ENCODE results near the gene AHR. TPM values are rescaled to one million over a fixed set of nuclear protein-coding genes. Genes with fewer than 3 reads are reported as not detected.

AHR gene
- total and polyA plus RNA-seq, 2 donors (not counting 3 experiments of a cell fraction or from before 2014, with no cell fraction given): 4.8 to 31.8 TPM

GRCh38 chr7:17326378-17326777, 27.9 kb downstream of the AHR start:
- BruUV-seq (replicated peaks): no TSS peak
- Histone ChIP-seq H3K9me1 (replicated peaks; ENCODE audit: control insufficient read depth, extremely low read depth, insufficient read depth, low read length) (no peaks in the 10 kb centered on the region), H3K27ac (ENCODE audit: insufficient read depth, low read depth, low read length) (no peak overlapping the region), H3K4me1 (ENCODE audit: control insufficient read depth, extremely low read depth, insufficient read depth, low read length) (no peaks in the 10 kb centered on the region), H3K4me2 (ENCODE audit: insufficient read depth, low read length) (no peak overlapping the region), H3K9ac (replicated peaks; ENCODE audit: extremely low read depth, insufficient read depth, low read length) (no peak overlapping the region), H3K79me2 (ENCODE audit: control insufficient read depth, insufficient read depth, low read length) (no peaks in the 10 kb centered on the region), H3K36me3 (ENCODE audit: control insufficient read depth in 2 of 2, extremely low read depth in 1 of 2, insufficient read depth in 2 of 2, low read length in 2 of 2) (peaks cover 0 to 2% of the 10 kb centered on the region in 2 experiments), H2AFZ (ENCODE audit: low read depth, low read length) (no peak overlapping the region), H3K4me3 (replicated peaks in 1 of 3; ENCODE audit: insufficient read depth in 1 of 3, low read depth in 1 of 3, low read length in 3 of 3) (no peak overlapping the region), H3K9me3 (replicated peaks; ENCODE audit: control insufficient read depth, insufficient read depth, low read length) (no peaks in the 10 kb centered on the region), H4K20me1 (replicated peaks; ENCODE audit: control insufficient read depth, extremely low read depth, insufficient read depth, low read length) (no peaks in the 10 kb centered on the region), H3K27me3 (ENCODE audit: control insufficient read depth in 2 of 2, insufficient read depth in 2 of 2, low read length in 2 of 2) (no peaks in the 10 kb centered on the region)
- no peak for TF ChIP-seq POLR2A (IDR thresholded peaks at IDR 0.05; ENCODE audit: low read depth, low read length)
- no peak for TF ChIP-seq JUN (IDR thresholded peaks at IDR 0.05; ENCODE audit: borderline replicate concordance, insufficient read depth, insufficient read length, low read depth)
- no peak for TF ChIP-seq GATA2 (IDR thresholded peaks at IDR 0.05; ENCODE audit: insufficient read depth, insufficient read length, low read depth, low read length)
- TF ChIP-seq FOS (IDR thresholded peaks at IDR 0.05; ENCODE audit: borderline replicate concordance, insufficient read depth, low read length): no peak
- no peak for TF ChIP-seq MAX (IDR thresholded peaks at IDR 0.05; ENCODE audit: insufficient read depth, insufficient read length)
- dilution Hi-C loops (cut with MboI; ENCODE audit: extremely low pct_ligation_motif_present, low sequenced_read_pairs): no loop called here
- FAIRE-seq: no peak
- POLR2A ChIA-PET: no interaction called here
- intact Hi-C loops (cut with micrococcal nuclease): no loop called here
- CTCF ChIA-PET: interaction anchor here (0.8 to 1.2 kb wide), 2 partner anchors 24 to 25 kb away, joined by 3 read pairs; no protein-coding TSS in a partner anchor
- DNase-seq (ENCODE audit: low read depth, low spot score): no peak

- CTCF ChIA-PET: interaction anchor here (2.2 kb wide), 1 partner anchor 203 kb away, joined by 5 read pairs; no protein-coding TSS in a partner anchor
- Histone ChIP-seq H3K4me2 (ENCODE audit: insufficient read depth, low read length) (no peak overlapping the region), H4K20me1 (replicated peaks; ENCODE audit: control insufficient read depth, extremely low read depth, insufficient read depth, low read length) (no peaks in the 10 kb centered on the region), H2AFZ (ENCODE audit: low read depth, low read length) (no peak overlapping the region), H3K36me3 (ENCODE audit: control insufficient read depth in 2 of 2, extremely low read depth in 1 of 2, insufficient read depth in 2 of 2, low read length in 2 of 2) (peaks cover 0 to 2% of the 10 kb centered on the region in 2 experiments), H3K27me3 (ENCODE audit: control insufficient read depth in 2 of 2, insufficient read depth in 2 of 2, low read length in 2 of 2) (no peaks in the 10 kb centered on the region), H3K9me3 (replicated peaks; ENCODE audit: control insufficient read depth, insufficient read depth, low read length) (no peaks in the 10 kb centered on the region), H3K4me3 (replicated peaks in 1 of 3; ENCODE audit: insufficient read depth in 1 of 3, low read depth in 1 of 3, low read length in 3 of 3) (no peak overlapping the region), H3K9me1 (replicated peaks; ENCODE audit: control insufficient read depth, extremely low read depth, insufficient read depth, low read length) (no peaks in the 10 kb centered on the region), H3K27ac (ENCODE audit: insufficient read depth, low read depth, low read length) (no peak overlapping the region), H3K4me1 (ENCODE audit: control insufficient read depth, extremely low read depth, insufficient read depth, low read length) (no peaks in the 10 kb centered on the region), H3K79me2 (ENCODE audit: control insufficient read depth, insufficient read depth, low read length) (no peaks in the 10 kb centered on the region), H3K9ac (replicated peaks; ENCODE audit: extremely low read depth, insufficient read depth, low read length) (no peak overlapping the region)
- dilution Hi-C loops (cut with MboI; ENCODE audit: extremely low pct_ligation_motif_present, low sequenced_read_pairs): no loop called here
- no peak for FAIRE-seq
- no TSS peak for BruUV-seq (replicated peaks)
- TF ChIP-seq POLR2AphosphoS5 (IDR thresholded peaks at IDR 0.05; ENCODE audit: insufficient read depth, low read depth, low read length): no peak
- no peak for TF ChIP-seq JUN (IDR thresholded peaks at IDR 0.05; ENCODE audit: borderline replicate concordance, insufficient read depth, insufficient read length, low read depth)
- no peak for TF ChIP-seq POLR2A (IDR thresholded peaks at IDR 0.05; ENCODE audit: low read depth, low read length)
- no peak for TF ChIP-seq GATA2 (IDR thresholded peaks at IDR 0.05; ENCODE audit: insufficient read depth, insufficient read length, low read depth, low read length)
- TF ChIP-seq EZH2 (IDR thresholded peaks at IDR 0.05; ENCODE audit: borderline replicate concordance, low read depth, low read length, severe bottlenecking): no peak
- TF ChIP-seq MAX (IDR thresholded peaks at IDR 0.05; ENCODE audit: insufficient read depth, insufficient read length): no peak
- TF ChIP-seq FOS (IDR thresholded peaks at IDR 0.05; ENCODE audit: borderline replicate concordance, insufficient read depth, low read length): no peak
- TF ChIP-seq MYC (IDR thresholded peaks at IDR 0.05; ENCODE audit: low read depth, low read length): no peak
- no peak for TF ChIP-seq CTCF (IDR thresholded peaks at IDR 0.05; ENCODE audit: extremely low read depth in 1 of 2, insufficient read depth in 1 of 2, low read depth in 1 of 2, low read length in 2 of 2)
- intact Hi-C loops (cut with micrococcal nuclease): no loop called here
- POLR2A ChIA-PET: no interaction called here
- no peak for DNase-seq (ENCODE audit: low read depth, low spot score)
These were observed 30.2 kb downstream of the AHR start for GRCh38 chr7:17328641-17329040.

All from endothelial cell of umbilical vein (primary cell).